Mesenchymal stem cell (in vitro differentiated cells and primary cell): ENCODE data around the gene PSMB11.

Source experiments
- DNase-seq: peaks from one replicate; pipeline ENCODE4 v3.0.0-alpha.2; 2013
- H2AFZ ChIP-seq: one replicate; pipeline ENCODE4 v1.6.1; 2013; ENCODE audit warnings: low read depth, mild to moderate bottlenecking, control low read depth, inconsistent platforms, low read length, moderate library complexity
- H2AK5ac ChIP-seq: 2 replicates; pipeline ENCODE4 v1.6.1; 2013; ENCODE audit warnings: low read length, moderate library complexity, mild to moderate bottlenecking, inconsistent platforms; ENCODE audit not compliant: severe bottlenecking
- H2BK120ac ChIP-seq: one replicate; pipeline ENCODE4 v1.6.1; 2013; ENCODE audit warnings: low read depth, mild to moderate bottlenecking, inconsistent platforms, low read length, moderate library complexity
- H2BK12ac ChIP-seq, 2 experiments: one replicate each; pipeline ENCODE4 v1.6.1; 2013; ENCODE audit warnings: inconsistent platforms in 2 of 2, low read length in 2 of 2, mild to moderate bottlenecking in 2 of 2, moderate library complexity in 2 of 2, control low read depth in 1 of 2
- H2BK15ac ChIP-seq: one replicate; pipeline ENCODE4 v1.6.1; 2013; ENCODE audit warnings: mild to moderate bottlenecking, low read depth, inconsistent platforms; ENCODE audit not compliant: poor library complexity, severe bottlenecking
- H2BK5ac ChIP-seq: 2 replicates; pipeline ENCODE4 v1.6.1; 2013; ENCODE audit warnings: low read depth, mild to moderate bottlenecking, low read length, control low read depth, inconsistent platforms; ENCODE audit not compliant: poor library complexity, severe bottlenecking
- H3K14ac ChIP-seq, 2 experiments: one replicate each; pipeline ENCODE4 v1.6.1; 2013; ENCODE audit warnings: inconsistent platforms in 2 of 2, low read length in 2 of 2, control low read depth in 1 of 2, mild to moderate bottlenecking in 1 of 2, moderate library complexity in 1 of 2
- H3K18ac ChIP-seq, 2 experiments: one replicate each; pipeline ENCODE4 v1.6.1; 2013; ENCODE audit warnings: inconsistent platforms in 2 of 2, low read length in 2 of 2, control low read depth in 1 of 2, low read depth in 1 of 2, mild to moderate bottlenecking in 1 of 2
- H3K23ac ChIP-seq, 2 experiments: one replicate each; pipeline ENCODE4 v1.6.1; 2013; ENCODE audit warnings: inconsistent platforms in 2 of 2, low read length in 2 of 2, mild to moderate bottlenecking in 2 of 2, moderate library complexity in 2 of 2, control low read depth in 1 of 2
- H3K27ac ChIP-seq: 2 replicates; pipeline ENCODE4 v1.5.1; 2013; ENCODE audit warnings: mild to moderate bottlenecking, moderate library complexity, low read length, control low read depth, inconsistent platforms; ENCODE audit not compliant: poor library complexity, severe bottlenecking
- H3K27me3 ChIP-seq, 2 experiments: 2 replicates each; pipeline versions ENCODE4 v1.6.1 to v1.7.0; 2013; ENCODE audit warnings: low read length in 2 of 2, mild to moderate bottlenecking in 2 of 2, moderate library complexity in 2 of 2, control low read depth in 1 of 2, inconsistent platforms in 1 of 2; ENCODE audit not compliant: control insufficient read depth in 1 of 2, insufficient read depth in 1 of 2
- H3K36me3 ChIP-seq, 2 experiments: 2 replicates each; pipeline versions ENCODE4 v1.6.1 to v1.7.0; 2013; ENCODE audit warnings: low read length in 2 of 2, control low read depth in 1 of 2, inconsistent platforms in 1 of 2, low read depth in 1 of 2, mild to moderate bottlenecking in 1 of 2; ENCODE audit not compliant: insufficient read depth in 2 of 2, control insufficient read depth in 1 of 2
- H3K4ac ChIP-seq, 2 experiments: one replicate each; pipeline ENCODE4 v1.6.1; 2013; ENCODE audit warnings: inconsistent platforms in 2 of 2, low read length in 2 of 2, mild to moderate bottlenecking in 2 of 2, moderate library complexity in 2 of 2, control low read depth in 1 of 2, low read depth in 1 of 2
- H3K4me1 ChIP-seq: 2 replicates; pipeline ENCODE4 v1.6.1; 2013; ENCODE audit warnings: low read depth, low read length, control low read depth; ENCODE audit not compliant: control insufficient read depth, insufficient read depth
- H3K4me2 ChIP-seq: 2 replicates; pipeline ENCODE4 v1.6.1; 2013; ENCODE audit warnings: low read length, mild to moderate bottlenecking, inconsistent platforms; ENCODE audit not compliant: poor library complexity, severe bottlenecking
- H3K4me3 ChIP-seq, 2 experiments: 2 replicates each; pipeline versions ENCODE4 v1.5.1 to v1.7.0; 2013; ENCODE audit warnings: low read length in 2 of 2, mild to moderate bottlenecking in 2 of 2, control low read depth in 1 of 2, low read depth in 1 of 2; ENCODE audit not compliant: insufficient read depth in 1 of 2
- H3K79me1 ChIP-seq: replicated peaks from 2 replicates; pipeline ENCODE4 v1.6.1; 2013; ENCODE audit warnings: mild to moderate bottlenecking, control low read depth, low read length, inconsistent platforms; ENCODE audit not compliant: poor library complexity, severe bottlenecking
- H3K9ac ChIP-seq: 2 replicates; pipeline ENCODE4 v1.7.0; 2013; ENCODE audit warnings: mild to moderate bottlenecking, low read length, moderate library complexity
- H3K9me3 ChIP-seq: 2 replicates; pipeline ENCODE4 v1.7.0; 2013; ENCODE audit warnings: mild to moderate bottlenecking, low read length; ENCODE audit not compliant: control insufficient read depth
- H4K8ac ChIP-seq: one replicate; pipeline ENCODE4 v1.6.1; 2013; ENCODE audit warnings: inconsistent platforms, mild to moderate bottlenecking, low read length, moderate library complexity
- H4K91ac ChIP-seq: one replicate; pipeline ENCODE4 v1.6.1; 2013; ENCODE audit warnings: mild to moderate bottlenecking, low read length, inconsistent platforms
- WGBS: methylation state at CpG from one replicate; pipeline ENCODE4 v1.1.7; 2013; ENCODE audit warnings: mixed read lengths; 5-methylcytosine and 5-hydroxymethylcytosine counted together

PSMB11 gene

DNA sequence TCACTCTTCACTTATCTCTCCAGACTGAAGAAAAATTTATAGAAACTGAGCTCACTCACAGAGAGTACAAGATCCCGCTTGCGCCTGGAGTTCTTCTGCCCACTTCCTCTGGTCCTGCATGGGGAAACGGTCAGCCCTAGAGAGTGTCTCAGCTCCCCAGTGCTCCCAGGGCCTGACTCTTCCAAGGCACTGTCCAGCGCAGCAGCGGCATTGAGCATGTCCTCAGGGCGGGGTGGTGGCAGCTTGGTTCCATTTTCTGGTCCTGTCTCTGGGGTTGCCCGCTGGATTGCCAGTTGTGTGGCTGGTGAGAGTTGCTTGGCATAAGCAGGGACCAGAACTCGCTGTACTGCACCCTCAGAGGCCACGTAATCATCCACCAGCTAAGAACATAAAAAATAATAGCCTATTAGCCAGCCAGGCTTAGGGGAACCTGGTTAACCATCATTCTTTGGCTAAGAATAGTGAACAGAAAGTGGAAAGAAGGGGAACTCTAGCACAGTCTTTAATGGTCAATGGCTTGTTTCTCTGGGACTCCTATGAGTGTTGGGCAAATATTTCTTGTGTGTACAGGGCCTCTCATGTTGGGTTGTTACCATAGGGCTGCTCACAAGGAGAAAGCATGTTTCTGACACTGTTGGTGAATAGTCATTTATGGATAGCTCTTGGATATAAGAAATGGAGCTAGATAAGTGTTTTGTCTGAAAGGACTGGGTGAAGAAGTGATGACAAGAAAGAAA is 46.0 kb upstream of the PSMB11 start:
- H3K27me3 ChIP-seq, result peaks cover 0 to 7% of the 10 kb centered on the region in 2 experiments
- H2BK120ac ChIP-seq, result no peak overlapping the region
- no peak overlapping the region for H4K8ac ChIP-seq
- H3K4ac ChIP-seq, result no peak overlapping the region
- H3K23ac ChIP-seq, result no peak overlapping the region
- no peak overlapping the region for H2BK15ac ChIP-seq
- H3K18ac ChIP-seq, result no peak overlapping the region
- no peak overlapping the region for H4K91ac ChIP-seq
- H3K9ac ChIP-seq, result no peak overlapping the region
- no peaks in the 10 kb centered on the region for H3K9me3 ChIP-seq
- no peaks in the 10 kb centered on the region for H3K79me1 ChIP-seq
- no peak overlapping the region for H3K27ac ChIP-seq
- no peak overlapping the region for H2AFZ ChIP-seq
- no peak overlapping the region for H2AK5ac ChIP-seq
- DNase-seq, result no peak
- H2BK12ac ChIP-seq, result no peak overlapping the region
- no peak overlapping the region for H2BK5ac ChIP-seq
- peaks cover 5% of the 10 kb centered on the region for H3K4me1 ChIP-seq
- H3K14ac ChIP-seq, result no peak overlapping the region
- no peak overlapping the region for H3K4me3 ChIP-seq
- WGBS, result 97% methylated on average over 7 of the region's 9 CpGs
- H3K36me3 ChIP-seq, result peaks cover 0 to 8% of the 10 kb centered on the region in 2 experiments
- H3K4me2 ChIP-seq, result no peak overlapping the region

DNA sequence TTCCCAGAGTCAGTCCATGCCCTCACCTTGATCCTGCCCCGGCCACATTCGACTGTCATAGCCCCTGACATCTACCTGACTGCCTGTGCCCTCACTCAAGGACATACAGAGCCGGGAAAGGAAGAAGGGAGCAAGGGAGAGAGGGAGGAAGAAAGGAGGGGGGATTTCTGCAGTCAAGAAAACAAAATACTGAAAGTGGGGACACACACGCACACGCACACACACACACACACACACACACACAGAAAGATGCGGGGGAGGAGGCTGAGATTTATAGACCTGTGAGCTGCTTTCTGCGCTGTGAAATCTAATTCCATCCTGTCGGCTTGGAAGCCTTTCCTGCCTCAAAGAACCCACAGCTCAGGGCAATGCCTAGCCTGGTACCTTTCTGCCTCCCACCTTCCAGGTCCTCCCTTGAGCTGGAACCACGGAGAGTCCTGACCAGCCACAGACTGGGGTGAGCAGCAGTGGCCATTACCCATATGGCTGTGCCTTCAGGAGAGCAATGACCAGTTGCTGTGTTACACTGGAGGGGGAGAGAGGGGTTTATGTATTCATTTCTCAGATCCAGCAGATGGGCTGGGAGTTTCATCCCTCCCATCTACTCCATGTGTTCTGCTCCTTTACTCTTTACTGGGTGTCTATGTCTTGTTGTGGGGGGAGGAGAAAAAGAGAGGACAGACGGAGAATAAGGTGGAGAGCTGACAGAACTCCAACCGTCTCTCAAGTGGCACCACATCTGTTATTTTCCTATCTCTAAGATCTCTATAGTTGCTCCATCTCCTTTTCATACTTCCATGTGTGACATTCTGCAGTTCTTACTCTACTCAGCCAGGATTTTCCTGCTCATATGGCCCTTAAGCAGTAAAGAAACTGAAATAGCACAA is 45.0 kb upstream of the PSMB11 start:
- peak overlapping the region in 1 of 2 experiments; percentile 14 for H3K18ac ChIP-seq
- H3K4ac ChIP-seq, result no peak overlapping the region

DNA sequence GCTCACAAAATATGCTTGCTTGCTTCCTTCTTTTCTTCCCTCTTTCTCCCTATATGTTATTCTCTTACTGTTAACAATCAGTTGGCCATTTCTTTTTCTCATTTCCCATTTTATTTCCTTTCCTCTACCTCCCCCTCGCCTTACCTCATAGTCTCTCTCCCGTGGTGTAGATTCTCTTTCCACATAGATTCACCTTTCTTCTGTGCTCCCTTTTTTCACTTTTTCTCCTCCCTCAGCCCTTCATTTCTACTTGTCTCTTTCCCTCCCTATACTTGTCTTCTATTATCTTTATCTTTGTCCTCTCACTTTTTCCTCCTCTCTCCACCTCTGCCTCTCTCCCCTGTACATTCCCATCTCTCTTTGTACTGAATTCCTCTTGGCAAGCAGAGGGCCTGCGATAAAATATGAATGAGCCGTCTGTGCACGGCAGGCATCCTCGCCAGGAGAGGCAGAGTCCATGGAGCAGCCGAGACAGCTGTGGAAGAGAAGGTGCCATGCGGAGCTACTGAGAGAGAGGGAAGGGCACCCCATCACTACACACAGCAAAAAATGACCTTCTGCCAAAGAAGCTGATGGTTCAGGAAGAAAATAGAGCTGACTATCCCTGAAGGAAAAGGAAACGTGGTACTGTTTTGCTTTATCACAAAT is 44.2 kb upstream of the PSMB11 start:
- Histone ChIP-seq H3K4me3 (no peak overlapping the region), H2BK12ac (no peak overlapping the region), H3K9me3 (no peaks in the 10 kb centered on the region), H3K9ac (no peak overlapping the region), H3K14ac (no peak overlapping the region), H3K4me2 (no peak overlapping the region), H3K36me3 (peaks cover 0 to 8% of the 10 kb centered on the region in 2 experiments), H2BK15ac (no peak overlapping the region), H3K79me1 (no peaks in the 10 kb centered on the region), H2AK5ac (no peak overlapping the region), H3K4ac (no peak overlapping the region), H3K27ac (no peak overlapping the region), H4K91ac (no peak overlapping the region), H3K18ac (no peak overlapping the region), H4K8ac (no peak overlapping the region), H2AFZ (no peak overlapping the region), H2BK5ac (no peak overlapping the region), H3K23ac (no peak overlapping the region), H2BK120ac (no peak overlapping the region), H3K27me3 (peaks cover 0 to 7% of the 10 kb centered on the region in 2 experiments), H3K4me1 (peaks cover 5% of the 10 kb centered on the region)
- no peak for DNase-seq
- WGBS, result 94% methylated on average over 6 of the region's 9 CpGs

More for the DNA sequence above, 45.0 kb upstream of the PSMB11 start:
- peaks cover 0 to 8% of the 10 kb centered on the region in 2 experiments for H3K36me3 ChIP-seq
- no peak overlapping the region for H3K4me3 ChIP-seq
- peak overlapping the region; percentile 15 for H2AFZ ChIP-seq
- no peak overlapping the region for H3K4me2 ChIP-seq
- H3K9me3 ChIP-seq, result no peaks in the 10 kb centered on the region
- no peak overlapping the region for H2BK120ac ChIP-seq
- no peak overlapping the region for H2BK5ac ChIP-seq
- no peak overlapping the region for H2AK5ac ChIP-seq
- no peak overlapping the region for H4K8ac ChIP-seq
- H3K14ac ChIP-seq, result no peak overlapping the region
- peak overlapping the region in 1 of 2 experiments; percentile 69 for H2BK12ac ChIP-seq
- no peak overlapping the region for H3K23ac ChIP-seq
- no peak overlapping the region for H3K9ac ChIP-seq
- H2BK15ac ChIP-seq, result no peak overlapping the region
- no peak overlapping the region for H3K27ac ChIP-seq
- peaks cover 5% of the 10 kb centered on the region for H3K4me1 ChIP-seq
- no peak for DNase-seq
- peaks cover 0 to 7% of the 10 kb centered on the region in 2 experiments for H3K27me3 ChIP-seq
- no peak overlapping the region for H4K91ac ChIP-seq
- WGBS, result 48% methylated on average over 7 of the region's 11 CpGs
- H3K79me1 ChIP-seq, result no peaks in the 10 kb centered on the region
